Renal cortical epithelial cell (primary cell): ENCODE measurements around the gene NELL1. TPM values are rescaled to one million over a fixed set of nuclear protein-coding genes. Genes with fewer than 3 reads are reported as not detected.

Experiments used
- DNase-seq: peaks from one replicate; pipeline ENCODE4 v3.0.0-alpha.2; 2011; ENCODE audit warnings: low read depth
- total RNA-seq: library from RNA; depleted of rRNA; stranded (reverse); fragments of >200 nt; gene quantifications from 2 replicates; pipeline ENCODE4 v1.2.3, GENCODE V29; 2014

Gene NELL1
- not detected in 2 replicates for total RNA-seq

- no peak for DNase-seq
These were observed at the start of gene NELL1 for GRCh38 chr11:20668844-20669819. TSS of gene NELL1 (plus strand) at chr11:20669586.

GRCh38 chr11:20620988-20621387 lies 48.4 kb upstream of the NELL1 start:
- DNase-seq: no peak

GRCh38 chr11:20621679-20622078 lies 47.7 kb upstream of the NELL1 start:
- DNase-seq: no peak

GRCh38 chr11:20623252-20623651 lies 46.1 kb upstream of the NELL1 start:
- DNase-seq: no peak

GRCh38 chr11:20626279-20626678 lies 43.1 kb upstream of the NELL1 start:
- no peak for DNase-seq

GRCh38 chr11:20627026-20627425 lies 42.4 kb upstream of the NELL1 start:
- DNase-seq: no peak

- no peak for DNase-seq
These were observed 41.7 kb upstream of the NELL1 start for GRCh38 chr11:20627701-20628100.

GRCh38 chr11:20631519-20632168 lies 37.7 kb upstream of the NELL1 start:
- no peak for DNase-seq

GRCh38 chr11:20632169-20632532 lies 37.2 kb upstream of the NELL1 start:
- DNase-seq: no peak

- DNase-seq: no peak
These were observed 35.3 kb upstream of the NELL1 start for GRCh38 chr11:20634044-20634443.

- DNase-seq: no peak
These were observed 34.6 kb upstream of the NELL1 start for GRCh38 chr11:20634781-20635180.

- DNase-seq: no peak
These were observed 31.3 kb upstream of the NELL1 start for GRCh38 chr11:20638074-20638473.

- no peak for DNase-seq
These were observed 29.7 kb upstream of the NELL1 start for GRCh38 chr11:20639688-20640087.

GRCh38 chr11:20640401-20640800 lies 29.0 kb upstream of the NELL1 start:
- no peak for DNase-seq

- DNase-seq: no peak
These were observed 25.0 kb upstream of the NELL1 start for GRCh38 chr11:20644360-20644759.

- peak; percentile 38 for DNase-seq
These were observed 21.3 kb upstream of the NELL1 start for GRCh38 chr11:20647976-20648565.

GRCh38 chr11:20652150-20652806 lies 17.1 kb upstream of the NELL1 start:
- no peak for DNase-seq

GRCh38 chr11:20654038-20654437 lies 15.3 kb upstream of the NELL1 start:
- no peak for DNase-seq

- no peak for DNase-seq
These were observed 12.5 kb upstream of the NELL1 start for GRCh38 chr11:20656901-20657300.

- DNase-seq: no peak
These were observed 11.3 kb upstream of the NELL1 start for GRCh38 chr11:20658135-20658534.

- DNase-seq: no peak
These were observed 7.9 kb upstream of the NELL1 start for GRCh38 chr11:20661445-20661844.

GRCh38 chr11:20661850-20662249 lies 7.5 kb upstream of the NELL1 start:
- DNase-seq: no peak
